IPS-NIHi7 (cell line): Measurements from ENCODE around the gene TSPAN2.

Experiments used
- DNase-seq: peaks from one replicate; pipeline ENCODE4 v3.0.0; 2012; ENCODE audit warnings: mixed read lengths; ENCODE audit errors: extremely low spot score

Gene TSPAN2

GRCh38 chr1:115089420-115090185 lies at the start of gene TSPAN2:
Gene TSPAN2, minus strand, starts transcription at chr1:115089503. Its CDS starts 71 bp downstream, at chr1:115089432.
- peak; percentile 89 for DNase-seq

GRCh38 chr1:115138973-115139372 lies 49.7 kb upstream of the TSPAN2 start:
- peak; percentile 90 for DNase-seq

- no peak for DNase-seq
Measured at GRCh38 chr1:115138271-115138670, 49.0 kb upstream of the TSPAN2 start.

GRCh38 chr1:115137191-115137590 lies 47.9 kb upstream of the TSPAN2 start:
- DNase-seq, result no peak

GRCh38 chr1:115136706-115137105 lies 47.4 kb upstream of the TSPAN2 start:
- DNase-seq, result no peak

- no peak for DNase-seq
Measured at GRCh38 chr1:115136106-115136505, 46.8 kb upstream of the TSPAN2 start.

GRCh38 chr1:115135681-115136080 lies 46.4 kb upstream of the TSPAN2 start:
- DNase-seq, result no peak

GRCh38 chr1:115134850-115135480 lies 45.7 kb upstream of the TSPAN2 start:
- no peak for DNase-seq

- no peak for DNase-seq
Measured at GRCh38 chr1:115134231-115134630, 44.9 kb upstream of the TSPAN2 start.

- DNase-seq, result no peak
Measured at GRCh38 chr1:115133440-115133839, 44.1 kb upstream of the TSPAN2 start.

- no peak for DNase-seq
Measured at GRCh38 chr1:115130786-115131185, 41.5 kb upstream of the TSPAN2 start.

- no peak for DNase-seq
Measured at GRCh38 chr1:115129071-115129640, 39.9 kb upstream of the TSPAN2 start.

- no peak for DNase-seq
Measured at GRCh38 chr1:115127539-115127938, 38.2 kb upstream of the TSPAN2 start.

GRCh38 chr1:115126516-115126915 lies 37.2 kb upstream of the TSPAN2 start:
- no peak for DNase-seq

- no peak for DNase-seq
Measured at GRCh38 chr1:115123116-115123515, 33.8 kb upstream of the TSPAN2 start.

- no peak for DNase-seq
Measured at GRCh38 chr1:115121793-115122192, 32.5 kb upstream of the TSPAN2 start.

GRCh38 chr1:115120296-115120695 lies 31.0 kb upstream of the TSPAN2 start:
- DNase-seq, result no peak

- no peak for DNase-seq
Measured at GRCh38 chr1:115118611-115119010, 29.3 kb upstream of the TSPAN2 start.

GRCh38 chr1:115118086-115118485 lies 28.8 kb upstream of the TSPAN2 start:
- no peak for DNase-seq

GRCh38 chr1:115117298-115117697 lies 28.0 kb upstream of the TSPAN2 start:
- DNase-seq, result no peak

- no peak for DNase-seq
Measured at GRCh38 chr1:115116512-115116911, 27.2 kb upstream of the TSPAN2 start.

- DNase-seq, result no peak
Measured at GRCh38 chr1:115115521-115116161, 26.3 kb upstream of the TSPAN2 start.

GRCh38 chr1:115114308-115114707 lies 25.0 kb upstream of the TSPAN2 start:
- no peak for DNase-seq
